Brain microvascular endothelial cell (primary cell): Measurements from ENCODE around the gene PAIP1.
"Not testable (repeated sequence)": the region's sequence is repeated elsewhere in the genome, so short reads cannot be mapped to it uniquely, and the experiment has no call there.

Experiments
- DNase-seq: peaks from one replicate; pipeline ENCODE4 v3.0.0-alpha.2; 2020
- H3K27ac ChIP-seq: fragments of 250-450 bp; sonication (Bioruptor Pico); 2 replicates; pipeline ENCODE4 v1.5.1; 2020; ENCODE audit warnings: mild to moderate bottlenecking, moderate library complexity
- H3K27me3 ChIP-seq: fragments of 250-450 bp; sonication (Bioruptor Pico); replicated peaks from 2 replicates; pipeline ENCODE4 v1.5.1; 2020; ENCODE audit warnings: mild to moderate bottlenecking
- H3K36me3 ChIP-seq: fragments of 250-450 bp; sonication (Bioruptor Pico); replicated peaks from 2 replicates; pipeline ENCODE4 v1.5.1; 2020; ENCODE audit warnings: mild to moderate bottlenecking
- H3K4me3 ChIP-seq: 2 replicates; pipeline ENCODE4 v1.5.1; 2011; ENCODE audit warnings: low read depth, mild to moderate bottlenecking, control low read depth, low read length, moderate library complexity
- in situ Hi-C: cut with HindIII; loops from 2 replicates; pipeline ENCODE4 v1.10.0; 2017; ENCODE audit warnings: low sequenced_read_pairs, low pct_ligation_motif_present
- TF ChIP-seq, protein P1 (sequence below): IDR thresholded peaks from 2 replicates; pipeline ENCODE4 v1.5.1; 2011; ENCODE audit warnings: low read depth, mild to moderate bottlenecking, moderate library complexity, low read length, control low read depth, inconsistent platforms; ENCODE audit errors: missing control alignments

Gene PAIP1

GRCh38 chr5:43584166-43584699, 27.4 kb upstream of the PAIP1 start:
- DNase-seq, result no peak

GRCh38 chr5:43583724-43584123, 26.8 kb upstream of the PAIP1 start:
- no peak overlapping the region for H3K4me3 ChIP-seq
- no peaks in the 10 kb centered on the region for H3K36me3 ChIP-seq
- H3K27me3 ChIP-seq, result no peaks in the 10 kb centered on the region
- TF ChIP-seq, protein P1, sequence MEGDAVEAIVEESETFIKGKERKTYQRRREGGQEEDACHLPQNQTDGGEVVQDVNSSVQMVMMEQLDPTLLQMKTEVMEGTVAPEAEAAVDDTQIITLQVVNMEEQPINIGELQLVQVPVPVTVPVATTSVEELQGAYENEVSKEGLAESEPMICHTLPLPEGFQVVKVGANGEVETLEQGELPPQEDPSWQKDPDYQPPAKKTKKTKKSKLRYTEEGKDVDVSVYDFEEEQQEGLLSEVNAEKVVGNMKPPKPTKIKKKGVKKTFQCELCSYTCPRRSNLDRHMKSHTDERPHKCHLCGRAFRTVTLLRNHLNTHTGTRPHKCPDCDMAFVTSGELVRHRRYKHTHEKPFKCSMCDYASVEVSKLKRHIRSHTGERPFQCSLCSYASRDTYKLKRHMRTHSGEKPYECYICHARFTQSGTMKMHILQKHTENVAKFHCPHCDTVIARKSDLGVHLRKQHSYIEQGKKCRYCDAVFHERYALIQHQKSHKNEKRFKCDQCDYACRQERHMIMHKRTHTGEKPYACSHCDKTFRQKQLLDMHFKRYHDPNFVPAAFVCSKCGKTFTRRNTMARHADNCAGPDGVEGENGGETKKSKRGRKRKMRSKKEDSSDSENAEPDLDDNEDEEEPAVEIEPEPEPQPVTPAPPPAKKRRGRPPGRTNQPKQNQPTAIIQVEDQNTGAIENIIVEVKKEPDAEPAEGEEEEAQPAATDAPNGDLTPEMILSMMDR, result no peak
- no peak for DNase-seq
- in situ Hi-C loops, result no loop called here
- no peak overlapping the region for H3K27ac ChIP-seq

More at GRCh38 chr5:43584166-43584699, 27.4 kb upstream of the PAIP1 start:
- H3K27me3 ChIP-seq, result no peaks in the 10 kb centered on the region
- H3K27ac ChIP-seq, result no peak overlapping the region
- no peak overlapping the region for H3K4me3 ChIP-seq
- no peaks in the 10 kb centered on the region for H3K36me3 ChIP-seq
- TF ChIP-seq, protein P1, result no peak
- in situ Hi-C loops, result no loop called here

GRCh38 chr5:43582082-43583005, 25.5 kb upstream of the PAIP1 start:
- no peak overlapping the region for H3K4me3 ChIP-seq
- in situ Hi-C loops, result no loop called here
- TF ChIP-seq, protein P1, result no peak
- no peak for DNase-seq
- no peaks in the 10 kb centered on the region for H3K27me3 ChIP-seq
- no peaks in the 10 kb centered on the region for H3K36me3 ChIP-seq
- H3K27ac ChIP-seq, result no peak overlapping the region

- no peaks in the 10 kb centered on the region for H3K36me3 ChIP-seq
- in situ Hi-C loops, result no loop called here
- no peak overlapping the region for H3K4me3 ChIP-seq
- H3K27me3 ChIP-seq, result no peaks in the 10 kb centered on the region
- H3K27ac ChIP-seq, result no peak overlapping the region
- no peak for DNase-seq
- TF ChIP-seq, protein P1, result no peak
Observed at GRCh38 chr5:43581398-43581797, 24.5 kb upstream of the PAIP1 start.

DNA sequence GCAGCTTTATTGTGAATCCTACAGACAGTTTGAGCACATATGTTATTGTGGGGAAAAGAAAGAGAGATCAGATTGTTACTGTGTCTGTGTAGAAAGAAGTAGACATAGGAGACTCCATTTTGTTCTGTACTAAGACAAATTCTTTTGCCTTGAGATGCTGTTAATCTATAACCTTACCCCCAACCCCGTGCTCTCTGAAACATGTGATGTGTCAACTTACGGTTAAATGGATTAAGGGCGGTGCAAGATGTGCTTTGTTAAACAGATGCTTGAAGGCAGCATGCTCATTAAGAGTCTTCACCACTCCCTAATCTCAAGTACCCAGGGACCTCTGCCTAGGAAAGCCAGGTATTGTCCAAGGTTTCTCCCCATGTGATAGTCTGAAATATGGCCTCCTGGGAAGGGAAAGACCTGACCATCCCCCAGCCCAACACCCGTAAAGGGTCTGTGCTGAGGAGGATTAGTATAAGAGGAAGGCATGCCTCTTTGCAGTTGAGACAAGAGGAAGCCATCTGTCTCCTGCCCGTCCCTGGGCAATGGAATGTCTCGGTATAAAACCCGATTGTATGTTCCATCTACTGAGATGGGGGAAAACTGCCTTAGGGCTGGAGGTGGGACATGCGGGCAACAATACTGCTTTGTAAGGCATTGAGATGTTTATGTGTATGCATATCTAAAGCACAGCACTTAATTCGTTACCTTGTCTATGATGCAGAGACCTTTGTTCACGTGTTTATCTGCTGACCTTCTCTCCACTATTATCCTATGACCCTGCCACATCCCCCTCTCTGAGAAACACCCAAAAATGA, 23.7 kb upstream of the PAIP1 start:
- H3K4me3 ChIP-seq, H3K27ac ChIP-seq, H3K27me3 ChIP-seq, DNase-seq, in situ Hi-C loops, H3K36me3 ChIP-seq: not testable (repeated sequence)

- Histone ChIP-seq H3K4me3 (no peak overlapping the region), H3K27me3 (no peaks in the 10 kb centered on the region), H3K27ac (peak overlapping the region; percentile 37), H3K36me3 (no peaks in the 10 kb centered on the region)
- TF ChIP-seq, protein P1, result no peak
- in situ Hi-C loops, result no loop called here
- DNase-seq, result no peak
Observed at GRCh38 chr5:43573058-43573457, 16.2 kb upstream of the PAIP1 start.
